Breast epithelium (tissue), 3 donors: ENCODE results near the gene ATP5PO.

Experiments used
- POLR2A ChIP-seq: fragments of 450-650 bp; IDR thresholded peaks from one replicate; pipeline ENCODE4 v1.6.1; 2016; ENCODE audit warnings: antibody characterized with exemption, mild to moderate bottlenecking, moderate library complexity
- POLR2AphosphoS5 ChIP-seq, 3 donors: sonication (generic); formaldehyde crosslinking; IDR thresholded peaks; one replicate each; pipeline ENCODE4 v1.6.1; 2017; ENCODE audit warnings: antibody characterized with exemption in 3 of 3
- TF ChIP-seq, protein P1 (sequence below), 3 donors: fragments of 450-650 bp; IDR thresholded peaks; one replicate each; pipeline ENCODE4 v1.5.1; 2016 to 2017; ENCODE audit warnings: antibody characterized with exemption in 3 of 3, mild to moderate bottlenecking in 3 of 3, moderate library complexity in 3 of 3

DNA sequence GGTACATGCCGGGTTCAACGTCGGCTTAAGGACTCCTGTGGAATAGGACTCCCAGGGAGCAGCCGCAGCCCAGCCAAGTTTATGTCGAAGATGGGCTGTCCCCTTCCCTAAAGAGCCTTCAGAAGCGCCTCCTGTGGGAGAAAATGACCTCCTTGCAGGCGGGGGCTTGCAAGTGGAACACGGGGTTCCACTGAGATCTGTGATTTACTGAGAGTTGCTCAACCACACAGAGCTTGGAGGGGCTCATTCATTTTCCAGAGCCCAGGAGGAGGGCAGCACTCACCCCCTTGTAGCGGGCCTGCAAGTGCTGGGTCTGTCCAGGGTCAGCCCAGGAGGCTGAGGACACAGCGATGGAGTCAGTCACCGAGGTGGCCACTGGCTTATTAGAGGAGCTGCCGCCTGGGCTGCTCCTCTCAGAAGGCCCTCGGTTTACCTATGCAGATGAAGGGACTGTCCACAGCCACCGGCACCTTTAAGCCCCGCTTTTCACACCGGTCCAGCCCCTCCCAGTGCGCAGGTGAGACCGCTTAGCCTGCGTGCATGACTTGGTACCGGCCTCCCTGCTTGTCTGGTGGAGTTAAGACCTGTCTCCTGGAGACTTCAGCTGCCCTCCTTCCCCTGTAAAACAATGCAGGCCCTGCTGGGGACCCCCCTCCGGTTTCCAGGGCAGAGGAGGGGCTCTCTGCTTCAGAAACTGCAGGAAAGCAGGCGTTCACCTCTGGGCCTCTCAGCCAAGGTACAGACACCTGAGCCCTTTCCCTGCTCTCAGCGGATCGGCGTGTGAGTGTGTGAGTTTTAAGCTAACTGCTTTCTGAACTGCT is 57.5 kb downstream of the ATP5PO start:
- TF ChIP-seq, protein P1, sequence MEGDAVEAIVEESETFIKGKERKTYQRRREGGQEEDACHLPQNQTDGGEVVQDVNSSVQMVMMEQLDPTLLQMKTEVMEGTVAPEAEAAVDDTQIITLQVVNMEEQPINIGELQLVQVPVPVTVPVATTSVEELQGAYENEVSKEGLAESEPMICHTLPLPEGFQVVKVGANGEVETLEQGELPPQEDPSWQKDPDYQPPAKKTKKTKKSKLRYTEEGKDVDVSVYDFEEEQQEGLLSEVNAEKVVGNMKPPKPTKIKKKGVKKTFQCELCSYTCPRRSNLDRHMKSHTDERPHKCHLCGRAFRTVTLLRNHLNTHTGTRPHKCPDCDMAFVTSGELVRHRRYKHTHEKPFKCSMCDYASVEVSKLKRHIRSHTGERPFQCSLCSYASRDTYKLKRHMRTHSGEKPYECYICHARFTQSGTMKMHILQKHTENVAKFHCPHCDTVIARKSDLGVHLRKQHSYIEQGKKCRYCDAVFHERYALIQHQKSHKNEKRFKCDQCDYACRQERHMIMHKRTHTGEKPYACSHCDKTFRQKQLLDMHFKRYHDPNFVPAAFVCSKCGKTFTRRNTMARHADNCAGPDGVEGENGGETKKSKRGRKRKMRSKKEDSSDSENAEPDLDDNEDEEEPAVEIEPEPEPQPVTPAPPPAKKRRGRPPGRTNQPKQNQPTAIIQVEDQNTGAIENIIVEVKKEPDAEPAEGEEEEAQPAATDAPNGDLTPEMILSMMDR (IDR thresholded peaks at IDR 0.05) = no peak
- no peak for TF ChIP-seq POLR2A
- TF ChIP-seq POLR2AphosphoS5 (IDR thresholded peaks at IDR 0.05) = no peak
